Fibroblast of lung (primary cell): ENCODE results near the gene NUDT22.

Source experiments
- CTCF ChIP-seq, 2 donors: IDR thresholded peaks in 1 of 2; conservative IDR thresholded peaks in 1 of 2; 1 replicate in 1 of 2; 2 replicates in 1 of 2; pipeline ENCODE4 v1.5.1; 2011 to 2012; ENCODE audit warnings: low read length in 2 of 2, control low read depth in 1 of 2, inconsistent platforms in 1 of 2, low read depth in 1 of 2, mild to moderate bottlenecking in 1 of 2
- EZH2 ChIP-seq: IDR thresholded peaks from 2 replicates; pipeline ENCODE4 v1.5.1; 2012; ENCODE audit warnings: low read length, control low read depth, mild to moderate bottlenecking; ENCODE audit errors: missing control alignments

DNA sequence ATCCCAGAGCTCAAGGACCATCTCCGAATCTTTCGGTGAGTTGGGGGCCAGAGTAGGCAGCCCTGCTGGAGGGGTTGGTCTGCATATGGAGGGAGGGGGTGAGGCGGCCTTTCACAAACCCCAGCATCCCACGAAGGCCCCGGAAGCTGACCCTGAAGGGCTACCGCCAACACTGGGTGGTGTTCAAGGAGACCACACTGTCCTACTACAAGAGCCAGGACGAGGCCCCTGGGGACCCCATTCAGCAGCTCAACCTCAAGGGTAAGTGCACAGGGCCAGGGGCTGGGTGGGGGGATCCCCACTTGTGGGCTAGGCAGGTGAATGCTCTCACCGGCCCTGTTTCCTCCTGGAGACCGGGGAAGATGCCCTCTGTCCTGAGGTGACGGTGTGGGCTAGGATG lies 6.3 kb upstream of the NUDT22 start:
- no peak for TF ChIP-seq CTCF (conservative IDR thresholded peaks at IDR 0.05 in 1 of 2, IDR thresholded peaks at IDR 0.05 in 1 of 2; ENCODE audit: low read depth in 1 of 2, low read length in 2 of 2)
- no peak for TF ChIP-seq EZH2
